Activated CD4-positive, alpha-beta T cell treated with anti-CD3 and anti-CD28 coated beads, Interleukin-2, amount 50 U/mL, for 16 hours (primary cell): ENCODE results near the gene SGMS2.

Experiments used
- DNase-seq: peaks from one replicate; pipeline ENCODE4 v3.0.0-alpha.2; 2020

The SGMS2 gene

GRCh38 chr4:107831140-107831539, 6.4 kb downstream of the SGMS2 start:
- no peak for DNase-seq

GRCh38 chr4:107832275-107832807, 7.6 kb downstream of the SGMS2 start:
- no peak for DNase-seq

- DNase-seq = no peak
These were observed 9.6 kb downstream of the SGMS2 start for GRCh38 chr4:107834241-107834794.

- DNase-seq = no peak
These were observed 10.7 kb downstream of the SGMS2 start for GRCh38 chr4:107835406-107835805.

- no peak for DNase-seq
These were observed 12.6 kb downstream of the SGMS2 start for GRCh38 chr4:107837317-107837716.

- no peak for DNase-seq
These were observed 13.3 kb downstream of the SGMS2 start for GRCh38 chr4:107837776-107838618.

- no peak for DNase-seq
These were observed 14.3 kb downstream of the SGMS2 start for GRCh38 chr4:107838861-107839565.

- DNase-seq = no peak
These were observed 18.7 kb downstream of the SGMS2 start for GRCh38 chr4:107843391-107843790.

- no peak for DNase-seq
These were observed 20.9 kb downstream of the SGMS2 start for GRCh38 chr4:107845681-107846080.

- no peak for DNase-seq
These were observed 25.7 kb downstream of the SGMS2 start for GRCh38 chr4:107850438-107850837.

GRCh38 chr4:107853444-107854355, 29.0 kb downstream of the SGMS2 start:
- no peak for DNase-seq

GRCh38 chr4:107854356-107855022, 29.8 kb downstream of the SGMS2 start:
- no peak for DNase-seq

- DNase-seq = no peak
These were observed 31.0 kb downstream of the SGMS2 start for GRCh38 chr4:107855723-107856122.

GRCh38 chr4:107856901-107857300, 32.2 kb downstream of the SGMS2 start:
- no peak for DNase-seq

GRCh38 chr4:107857741-107858140, 33.0 kb downstream of the SGMS2 start:
- no peak for DNase-seq

- DNase-seq = no peak
These were observed 33.5 kb downstream of the SGMS2 start for GRCh38 chr4:107858158-107858742.

GRCh38 chr4:107862658-107863057, 37.9 kb downstream of the SGMS2 start:
- DNase-seq = peak; percentile 63

- no peak for DNase-seq
These were observed 38.7 kb downstream of the SGMS2 start for GRCh38 chr4:107863416-107863815.

- peak; percentile 11 for DNase-seq
These were observed 39.2 kb downstream of the SGMS2 start for GRCh38 chr4:107863850-107864371.

GRCh38 chr4:107866726-107867125, 42.0 kb downstream of the SGMS2 start:
- DNase-seq = no peak

GRCh38 chr4:107870236-107870635, 45.5 kb downstream of the SGMS2 start:
- no peak for DNase-seq
